Measurements from ENCODE around the gene FLRT1. TPM values are rescaled to one million over a fixed set of nuclear protein-coding genes. Genes with fewer than 3 reads are reported as not detected.
"Not testable (repeated sequence)": the region's sequence is repeated elsewhere in the genome, so short reads cannot be mapped to it uniquely, and the experiment has no call there.

FLRT1 gene
- total RNA-seq, 1 donor: under 0.01 TPM

- H4K20me1 ChIP-seq (ENCODE audit: insufficient read depth, low read length): peaks cover 10% of the 10 kb centered on the region
- H3K79me2 ChIP-seq (ENCODE audit: insufficient read depth, low read length): no peaks in the 10 kb centered on the region
- H3K36me3 ChIP-seq (ENCODE audit: insufficient read depth, low read length): no peaks in the 10 kb centered on the region
- H3K4me1 ChIP-seq (ENCODE audit: insufficient read depth, low read length): no peaks in the 10 kb centered on the region
- H3K4me2 ChIP-seq (ENCODE audit: insufficient read depth, low read length): no peak overlapping the region
- DNase-seq (ENCODE audit: insufficient read length, low spot score, missing footprints): no peak
- no peaks in the 10 kb centered on the region for H3K9me3 ChIP-seq (ENCODE audit: low read depth, low read length)
- no peak overlapping the region for H3K4me3 ChIP-seq (ENCODE audit: insufficient read depth, low read length)
- H2AFZ ChIP-seq (ENCODE audit: low read length): no peak overlapping the region
- no peaks in the 10 kb centered on the region for H3K27me3 ChIP-seq (ENCODE audit: insufficient read depth, low read length)
- no peak overlapping the region for H3K27ac ChIP-seq (ENCODE audit: low read depth, low read length)
- TF ChIP-seq CTCF (IDR thresholded peaks at IDR 0.05; ENCODE audit: extremely low read depth, low read depth, low read length): no peak
Observed at GRCh38 chr11:64043545-64043944, 7.8 kb downstream of the FLRT1 start.

GRCh38 chr11:64044730-64045393 is 9.1 kb downstream of the FLRT1 start:
- H3K9me3 ChIP-seq (ENCODE audit: low read depth, low read length): no peaks in the 10 kb centered on the region
- no peaks in the 10 kb centered on the region for H3K27me3 ChIP-seq (ENCODE audit: insufficient read depth, low read length)
- DNase-seq (ENCODE audit: insufficient read length, low spot score, missing footprints): no peak
- no peaks in the 10 kb centered on the region for H3K4me1 ChIP-seq (ENCODE audit: insufficient read depth, low read length)
- no peak overlapping the region for H3K27ac ChIP-seq (ENCODE audit: low read depth, low read length)
- TF ChIP-seq CTCF (IDR thresholded peaks at IDR 0.05; ENCODE audit: extremely low read depth, low read depth, low read length): no peak
- no peak overlapping the region for H3K4me2 ChIP-seq (ENCODE audit: insufficient read depth, low read length)
- H4K20me1 ChIP-seq (ENCODE audit: insufficient read depth, low read length): peaks cover 7% of the 10 kb centered on the region
- H3K4me3 ChIP-seq (ENCODE audit: insufficient read depth, low read length): no peak overlapping the region
- H3K36me3 ChIP-seq (ENCODE audit: insufficient read depth, low read length): no peaks in the 10 kb centered on the region
- H2AFZ ChIP-seq (ENCODE audit: low read length): no peak overlapping the region
- no peaks in the 10 kb centered on the region for H3K79me2 ChIP-seq (ENCODE audit: insufficient read depth, low read length)

- no peak for TF ChIP-seq CTCF (IDR thresholded peaks at IDR 0.05; ENCODE audit: extremely low read depth, low read depth, low read length)
- DNase-seq (ENCODE audit: insufficient read length, low spot score, missing footprints): no peak
- Histone ChIP-seq H3K9me3 (ENCODE audit: low read depth, low read length) (no peaks in the 10 kb centered on the region), H3K36me3 (ENCODE audit: insufficient read depth, low read length) (no peaks in the 10 kb centered on the region), H3K27ac (ENCODE audit: low read depth, low read length) (no peak overlapping the region), H3K4me2 (ENCODE audit: insufficient read depth, low read length) (no peak overlapping the region), H2AFZ (ENCODE audit: low read length) (no peak overlapping the region), H4K20me1 (ENCODE audit: insufficient read depth, low read length) (peaks cover 7% of the 10 kb centered on the region), H3K79me2 (ENCODE audit: insufficient read depth, low read length) (no peaks in the 10 kb centered on the region), H3K4me1 (ENCODE audit: insufficient read depth, low read length) (no peaks in the 10 kb centered on the region), H3K4me3 (ENCODE audit: insufficient read depth, low read length) (no peak overlapping the region), H3K27me3 (ENCODE audit: insufficient read depth, low read length) (no peaks in the 10 kb centered on the region)
Observed at GRCh38 chr11:64045700-64046099, 10.0 kb downstream of the FLRT1 start.

- H3K27ac ChIP-seq (ENCODE audit: low read depth, low read length); H3K4me3 ChIP-seq (ENCODE audit: insufficient read depth, low read length); DNase-seq (ENCODE audit: insufficient read length, low spot score, missing footprints); H3K36me3 ChIP-seq (ENCODE audit: insufficient read depth, low read length); H3K4me1 ChIP-seq (ENCODE audit: insufficient read depth, low read length); H3K4me2 ChIP-seq (ENCODE audit: insufficient read depth, low read length); H4K20me1 ChIP-seq (ENCODE audit: insufficient read depth, low read length); H3K27me3 ChIP-seq (ENCODE audit: insufficient read depth, low read length); H3K79me2 ChIP-seq (ENCODE audit: insufficient read depth, low read length); H3K9me3 ChIP-seq (ENCODE audit: low read depth, low read length); H2AFZ ChIP-seq (ENCODE audit: low read length): not testable (repeated sequence)
Observed at GRCh38 chr11:64047373-64047772, 11.6 kb downstream of the FLRT1 start.
